OCI-LY7 (cell line): ENCODE measurements around the gene RASIP1. TPM values are rescaled to one million over a fixed set of nuclear protein-coding genes. Genes with fewer than 3 reads are reported as not detected.
A peak's percentile ranks its signal among the peaks of the same experiment; 100 is the strongest.

ENCODE experiments used
- BruUV-seq: library from RNA; stranded (reverse); fragments of 400-500 nt; replicated peaks from 2 replicates; lab custom pipeline; 2021; lab: Mats Ljungman, UMichigan
- CTCF ChIA-PET: fragments of 300-600 bp; sonication (Branson Sonifier 250); formaldehyde crosslinking; loops from one replicate; lab custom pipeline; 2022; ENCODE audit warnings: antibody characterized with exemption; ENCODE audit not compliant: unreplicated experiment; lab: Charles Lee
- POLR2A ChIA-PET: fragments of 300-600 bp; sonication (Branson Sonifier 250); formaldehyde crosslinking; loops from one replicate; lab custom pipeline; 2022; ENCODE audit warnings: antibody characterized with exemption; lab: Charles Lee
- DNase-seq: peaks from one replicate; pipeline ENCODE4 v3.0.0-alpha.2; 2015; ENCODE audit warnings: low spot score
- H2AFZ ChIP-seq: fragments of 200-600 bp; sonication (generic), shearing (Covaris generic); 2 replicates; pipeline ENCODE4 v1.6.1; 2014; ENCODE audit warnings: mild to moderate bottlenecking, antibody characterized with exemption, low read length, moderate library complexity
- H3K27ac ChIP-seq: fragments of 200-600 bp; sonication (generic); 2 replicates; pipeline ENCODE4 v1.5.1; 2014; ENCODE audit warnings: mixed run types, low read depth, mild to moderate bottlenecking, moderate library complexity, low read length, inconsistent platforms; ENCODE audit not compliant: poor library complexity, severe bottlenecking
- H3K36me3 ChIP-seq: fragments of 200-600 bp; sonication (generic); 2 replicates; pipeline ENCODE4 v1.6.1; 2014; ENCODE audit warnings: mild to moderate bottlenecking, antibody characterized with exemption, low read length, moderate library complexity, mixed read lengths; ENCODE audit not compliant: insufficient read depth
- H3K4me1 ChIP-seq: fragments of 200-600 bp; sonication (generic); 2 replicates; pipeline ENCODE4 v1.5.1; 2014; ENCODE audit warnings: mild to moderate bottlenecking, low read length; ENCODE audit not compliant: insufficient read depth, poor library complexity, severe bottlenecking
- H3K4me2 ChIP-seq: fragments of 200-600 bp; sonication (generic); 2 replicates; pipeline ENCODE4 v1.6.1; 2014; ENCODE audit warnings: mild to moderate bottlenecking, low read length
- H3K4me3 ChIP-seq: fragments of 200-600 bp; sonication (generic); 2 replicates; pipeline ENCODE4 v1.5.1; 2014; ENCODE audit warnings: mild to moderate bottlenecking, low read depth, low read length; ENCODE audit not compliant: poor library complexity, severe bottlenecking
- H3K79me2 ChIP-seq: fragments of 200-600 bp; sonication (generic); 2 replicates; pipeline ENCODE4 v1.6.1; 2016; ENCODE audit warnings: low read depth, mild to moderate bottlenecking, low read length, moderate library complexity, mixed read lengths; ENCODE audit not compliant: insufficient read depth
- H3K9me2 ChIP-seq: fragments of 200-600 bp; sonication (generic); 2 replicates; pipeline ENCODE4 v1.6.1; 2016; ENCODE audit warnings: mild to moderate bottlenecking, low read length, mixed read lengths; ENCODE audit not compliant: insufficient read depth
- H3K9me3 ChIP-seq: fragments of 200-600 bp; sonication (generic); 2 replicates; pipeline ENCODE4 v1.6.1; 2014; ENCODE audit warnings: mild to moderate bottlenecking, mixed run types, low read length, mixed read lengths
- H4K20me1 ChIP-seq: fragments of 200-600 bp; sonication (generic); 2 replicates; pipeline ENCODE4 v1.6.1; 2014; ENCODE audit warnings: mild to moderate bottlenecking, antibody characterized with exemption, low read length, moderate library complexity, mixed read lengths; ENCODE audit not compliant: insufficient read depth
- CTCF ChIP-seq: fragments of 200-600 bp; sonication (generic); conservative IDR thresholded peaks from 2 replicates; pipeline ENCODE4 v1.5.1; 2014; ENCODE audit warnings: mild to moderate bottlenecking, antibody characterized with exemption, low read length, moderate library complexity, mixed read lengths
- EZH2phosphoT487 ChIP-seq: fragments of 200-600 bp; sonication (generic); IDR thresholded peaks from 2 replicates; pipeline ENCODE4 v1.6.1; 2018; ENCODE audit warnings: low read depth, borderline replicate concordance, mild to moderate bottlenecking, mixed run types, antibody characterized with exemption, low read length, moderate library complexity, mixed read lengths
- intact Hi-C: fragments of 100-400 bp; cut with micrococcal nuclease; formaldehyde crosslinking; loops from one replicate; pipeline ENCODE4 v1.10.0; 2022; ENCODE audit not compliant: unreplicated experiment
- total RNA-seq, 2 experiments: library from RNA; depleted of rRNA in 1 of 2; stranded (reverse); fragments of >200 nt in 1 of 2; shearing (Covaris generic) in 1 of 2; gene quantifications; 2 replicates each; pipeline ENCODE4 v1.2.3, GENCODE V29; 2014 to 2022

RASIP1 gene
- total RNA-seq, 2 experiments from 2014 or later: 0.09 to 0.36 TPM

DNA sequence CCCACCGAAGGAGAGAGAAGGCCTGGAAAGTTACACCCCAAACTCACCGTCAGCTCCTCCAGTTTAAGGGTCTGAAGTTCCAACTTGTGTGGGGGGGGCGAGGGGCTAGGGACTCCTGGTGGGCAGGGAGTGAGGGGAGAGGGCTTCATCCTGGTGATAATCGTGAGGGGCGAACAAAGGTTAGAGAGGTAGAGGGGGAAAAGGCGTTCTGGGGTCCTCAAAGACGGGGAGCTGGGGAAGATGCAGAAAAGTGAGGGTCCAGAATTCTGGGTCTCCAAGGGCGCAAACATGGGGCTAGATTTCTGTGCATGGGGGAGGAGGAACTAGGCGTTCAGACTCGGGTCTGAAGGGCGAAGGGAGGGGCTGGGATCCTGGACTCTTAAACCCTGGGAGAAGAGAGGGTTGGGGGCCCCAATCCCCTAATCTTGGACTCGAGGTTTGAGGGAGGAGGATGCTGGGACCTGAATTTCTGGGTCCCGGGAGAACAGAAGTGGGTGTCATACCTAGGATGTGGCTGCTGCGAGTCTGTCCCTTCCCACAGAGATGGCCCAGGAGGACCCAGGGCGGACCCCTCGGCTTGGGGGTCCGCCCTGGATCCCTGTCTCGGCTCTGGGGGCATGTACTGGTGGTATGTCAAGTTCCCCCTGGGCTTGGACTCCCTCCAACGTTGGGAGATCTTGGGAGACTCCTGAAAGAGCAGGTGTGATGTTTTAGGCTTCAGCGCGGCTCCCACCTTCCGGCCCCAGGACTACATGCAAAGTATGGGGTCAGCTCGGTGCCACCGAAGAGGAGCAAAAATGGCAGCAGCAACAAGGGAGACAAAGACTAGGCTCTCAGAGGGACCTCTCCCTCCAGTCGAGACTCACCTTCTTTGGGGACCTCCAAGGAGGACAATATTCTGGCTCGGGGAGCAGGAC is 25.4 kb downstream of the RASIP1 start:
- Histone ChIP-seq H3K79me2 (no peaks in the 10 kb centered on the region), H3K4me3 (peak overlapping the region; percentile 74), H3K4me2 (peak overlapping the region; percentile 94), H2AFZ (peak overlapping the region; percentile 62), H3K36me3 (no peaks in the 10 kb centered on the region), H3K9me3 (no peaks in the 10 kb centered on the region), H3K9me2 (no peaks in the 10 kb centered on the region), H3K27ac (peak overlapping the region; percentile 33), H4K20me1 (no peaks in the 10 kb centered on the region), H3K4me1 (peaks cover 26% of the 10 kb centered on the region)
- intact Hi-C loops: loop anchor here (1.0 to 2.0 kb wide), 3 partner anchors 24 to 96 kb away; partner anchors contain the start of genes RPL18 and SPHK2
- TF ChIP-seq EZH2phosphoT487: no peak
- TF ChIP-seq CTCF: no peak
- no peak for DNase-seq
- CTCF ChIA-PET: no interaction called here
- BruUV-seq: no TSS peak
- POLR2A ChIA-PET: interaction anchor here (0.5 to 1.7 kb wide), 2 partner anchors 10 to 228 kb away, joined by 4 to 5 read pairs; no protein-coding TSS in a partner anchor

DNA sequence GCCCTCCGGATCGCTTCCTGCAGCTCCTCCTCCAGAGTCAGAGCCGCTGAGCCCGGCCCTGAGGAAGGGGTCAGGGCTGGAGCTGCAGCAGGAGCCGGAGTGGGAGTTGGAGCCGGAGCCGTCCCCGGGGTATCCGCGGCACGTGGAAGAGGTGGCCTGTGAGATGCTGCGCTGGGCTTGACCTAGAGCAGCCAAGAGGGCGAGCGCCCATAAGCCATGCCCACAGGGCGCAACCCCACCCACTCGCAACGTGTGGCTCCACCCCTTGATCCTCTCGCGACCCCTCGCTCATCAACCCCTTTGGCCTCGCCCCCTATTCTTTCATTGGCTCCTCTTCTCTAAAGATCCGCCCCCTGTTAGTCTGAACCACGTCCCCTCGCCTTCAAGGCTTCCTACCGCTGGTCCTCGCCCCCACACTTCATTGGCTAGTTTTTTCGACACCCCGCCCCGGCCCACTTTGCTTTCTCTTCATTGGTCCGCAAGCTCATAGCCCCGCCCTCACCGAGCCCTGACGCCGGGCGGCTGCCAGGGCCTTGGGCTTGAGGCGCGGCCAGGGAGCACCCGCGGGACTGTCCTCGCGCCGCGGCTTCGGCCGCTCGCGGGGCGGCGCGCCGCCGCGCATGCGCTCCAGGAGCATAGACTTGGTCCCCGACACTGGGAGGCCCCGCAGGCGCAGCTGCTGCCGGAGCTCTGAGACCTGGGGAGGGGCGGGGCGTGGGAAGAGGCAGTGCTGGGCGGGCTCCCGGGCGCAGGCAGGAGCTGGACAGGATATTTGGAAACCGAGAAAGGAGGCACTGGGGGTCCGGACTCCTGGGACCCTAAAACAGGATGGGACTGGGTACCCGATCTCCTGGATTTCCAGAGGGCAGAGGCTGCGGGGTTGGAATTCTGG is 26.3 kb downstream of the RASIP1 start:
- no TSS peak for BruUV-seq
- intact Hi-C loops: loop anchor here (1.0 to 2.0 kb wide), 3 partner anchors 25 to 95 kb away; partner anchors contain the start of genes RPL18 and SPHK2
- Histone ChIP-seq H3K79me2 (no peaks in the 10 kb centered on the region), H4K20me1 (no peaks in the 10 kb centered on the region), H3K4me3 (peak overlapping the region; percentile 74), H2AFZ (peak overlapping the region; percentile 88), H3K36me3 (no peaks in the 10 kb centered on the region), H3K4me2 (peak overlapping the region; percentile 94), H3K4me1 (peaks cover 22% of the 10 kb centered on the region), H3K27ac (peak overlapping the region; percentile 33), H3K9me2 (no peaks in the 10 kb centered on the region), H3K9me3 (no peaks in the 10 kb centered on the region)
- TF ChIP-seq CTCF: no peak
- TF ChIP-seq EZH2phosphoT487: no peak
- ChIA-PET CTCF (no interaction called here), POLR2A (interaction anchor here (0.5 to 1.7 kb wide), 2 partner anchors 11 to 229 kb away, joined by 4 to 5 read pairs; no protein-coding TSS in a partner anchor)
- DNase-seq: peak; percentile 99
